DND-41 (cell line): ENCODE results near the gene SLC27A1.

ENCODE experiments used
- ATAC-seq: fragments of 200-7000 bp; cut with Tn5 transposase; 3 replicates; pipeline ENCODE4 v1.9.1; 2021; ENCODE audit warnings: low read depth; ENCODE audit not compliant: insufficient read depth
- DNase-seq: peaks from one replicate; pipeline ENCODE4 v3.0.0-alpha.2; 2020
- H2AFZ ChIP-seq: 2 replicates; pipeline ENCODE4 v1.6.0; 2012; ENCODE audit warnings: low read depth, low read length
- H3K27ac ChIP-seq: 2 replicates; pipeline ENCODE4 v1.5.1; 2012; ENCODE audit warnings: low read length, inconsistent platforms
- H3K27me3 ChIP-seq: fragments of 200-600 bp; sonication (generic); 2 replicates; pipeline ENCODE4 v1.6.0; 2012; ENCODE audit warnings: low read length, mild to moderate bottlenecking, inconsistent platforms; ENCODE audit not compliant: insufficient read depth, poor library complexity
- H3K36me3 ChIP-seq: 2 replicates; pipeline ENCODE4 v1.5.1; 2012; ENCODE audit warnings: low read length, inconsistent platforms; ENCODE audit not compliant: insufficient read depth
- H3K4me1 ChIP-seq: 2 replicates; pipeline ENCODE4 v1.5.1; 2012; ENCODE audit warnings: mild to moderate bottlenecking, low read length; ENCODE audit not compliant: insufficient read depth
- H3K4me2 ChIP-seq: 2 replicates; pipeline ENCODE4 v1.6.0; 2012; ENCODE audit warnings: mild to moderate bottlenecking, moderate library complexity, low read length, inconsistent platforms; ENCODE audit not compliant: insufficient read depth
- H3K4me3 ChIP-seq, 2 experiments: fragments of 200-600 bp in 1 of 2; shearing (Covaris generic) in 1 of 2; 2 replicates each; pipeline ENCODE4 v1.5.1; 2012 to 2016; ENCODE audit warnings: inconsistent platforms in 2 of 2, low read length in 2 of 2, mild to moderate bottlenecking in 2 of 2, low read depth in 1 of 2, moderate library complexity in 1 of 2
- H3K79me2 ChIP-seq: 2 replicates; pipeline ENCODE4 v1.6.0; 2012; ENCODE audit warnings: low read length, inconsistent platforms; ENCODE audit not compliant: insufficient read depth
- H3K9ac ChIP-seq: 2 replicates; pipeline ENCODE4 v1.6.0; 2012; ENCODE audit warnings: low read depth, mild to moderate bottlenecking, inconsistent platforms, low read length, moderate library complexity
- H3K9me3 ChIP-seq: 2 replicates; pipeline ENCODE4 v1.5.1; 2012; ENCODE audit warnings: low read length, moderate library complexity, mild to moderate bottlenecking, inconsistent platforms; ENCODE audit not compliant: insufficient read depth, severe bottlenecking
- H4K20me1 ChIP-seq: 2 replicates; pipeline ENCODE4 v1.6.0; 2012; ENCODE audit warnings: low read length; ENCODE audit not compliant: insufficient read depth
- EZH2 ChIP-seq: IDR thresholded peaks from 3 replicates; pipeline ENCODE4 v1.6.1; 2012; ENCODE audit warnings: borderline replicate concordance, low read depth, mild to moderate bottlenecking, moderate library complexity, low read length, inconsistent platforms; ENCODE audit not compliant: severe bottlenecking
- TF ChIP-seq, protein P1 (sequence below): IDR thresholded peaks from 2 replicates; pipeline ENCODE4 v1.5.1; 2012; ENCODE audit warnings: borderline replicate concordance, low read length, moderate library complexity, mild to moderate bottlenecking; ENCODE audit not compliant: poor library complexity, severe bottlenecking; ENCODE audit errors: extremely low read depth

Gene SLC27A1

DNA sequence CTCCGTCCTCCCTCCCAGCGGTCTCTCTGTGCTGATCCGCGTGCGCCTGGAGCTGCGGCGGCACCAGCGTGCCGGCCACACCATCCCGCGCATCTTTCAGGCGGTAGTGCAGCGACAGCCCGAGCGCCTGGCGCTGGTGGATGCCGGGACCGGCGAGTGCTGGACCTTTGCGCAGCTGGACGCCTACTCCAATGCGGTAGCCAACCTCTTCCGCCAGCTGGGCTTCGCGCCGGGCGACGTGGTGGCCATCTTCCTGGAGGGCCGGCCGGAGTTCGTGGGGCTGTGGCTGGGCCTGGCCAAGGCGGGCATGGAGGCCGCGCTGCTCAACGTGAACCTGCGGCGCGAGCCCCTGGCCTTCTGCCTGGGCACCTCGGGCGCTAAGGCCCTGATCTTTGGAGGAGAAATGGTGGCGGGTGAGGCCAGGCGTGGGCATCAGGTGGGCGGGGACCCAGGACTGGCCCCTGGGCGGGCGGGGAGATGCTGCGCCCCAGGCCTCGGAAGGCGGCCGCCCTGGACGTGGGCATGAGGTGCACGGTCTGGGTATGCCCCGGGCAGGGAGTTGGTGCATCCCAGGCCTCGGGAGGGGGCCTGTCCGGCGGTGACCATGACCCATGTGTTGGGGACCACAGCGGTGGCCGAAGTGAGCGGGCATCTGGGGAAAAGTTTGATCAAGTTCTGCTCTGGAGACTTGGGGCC is 16.4 kb downstream of the SLC27A1 start:
- ATAC-seq (no peak), DNase-seq (no peak)
- H2AFZ ChIP-seq, result no peak overlapping the region
- peaks cover 4% of the 10 kb centered on the region; the same call in 1 of the 2 replicates for H3K36me3 ChIP-seq
- no peaks in the 10 kb centered on the region for H3K27me3 ChIP-seq
- H3K4me3 ChIP-seq, result no peak overlapping the region
- no peaks in the 10 kb centered on the region for H3K79me2 ChIP-seq
- no peak overlapping the region for H3K4me2 ChIP-seq
- no peaks in the 10 kb centered on the region for H3K4me1 ChIP-seq
- no peak overlapping the region for H3K27ac ChIP-seq
- H4K20me1 ChIP-seq, result peaks cover 4% of the 10 kb centered on the region; the same call in 1 of the 2 replicates
- H3K9me3 ChIP-seq, result no peaks in the 10 kb centered on the region
- no peak overlapping the region for H3K9ac ChIP-seq
- TF ChIP-seq EZH2, result no peak
- TF ChIP-seq, protein P1, sequence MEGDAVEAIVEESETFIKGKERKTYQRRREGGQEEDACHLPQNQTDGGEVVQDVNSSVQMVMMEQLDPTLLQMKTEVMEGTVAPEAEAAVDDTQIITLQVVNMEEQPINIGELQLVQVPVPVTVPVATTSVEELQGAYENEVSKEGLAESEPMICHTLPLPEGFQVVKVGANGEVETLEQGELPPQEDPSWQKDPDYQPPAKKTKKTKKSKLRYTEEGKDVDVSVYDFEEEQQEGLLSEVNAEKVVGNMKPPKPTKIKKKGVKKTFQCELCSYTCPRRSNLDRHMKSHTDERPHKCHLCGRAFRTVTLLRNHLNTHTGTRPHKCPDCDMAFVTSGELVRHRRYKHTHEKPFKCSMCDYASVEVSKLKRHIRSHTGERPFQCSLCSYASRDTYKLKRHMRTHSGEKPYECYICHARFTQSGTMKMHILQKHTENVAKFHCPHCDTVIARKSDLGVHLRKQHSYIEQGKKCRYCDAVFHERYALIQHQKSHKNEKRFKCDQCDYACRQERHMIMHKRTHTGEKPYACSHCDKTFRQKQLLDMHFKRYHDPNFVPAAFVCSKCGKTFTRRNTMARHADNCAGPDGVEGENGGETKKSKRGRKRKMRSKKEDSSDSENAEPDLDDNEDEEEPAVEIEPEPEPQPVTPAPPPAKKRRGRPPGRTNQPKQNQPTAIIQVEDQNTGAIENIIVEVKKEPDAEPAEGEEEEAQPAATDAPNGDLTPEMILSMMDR, result no peak

DNA sequence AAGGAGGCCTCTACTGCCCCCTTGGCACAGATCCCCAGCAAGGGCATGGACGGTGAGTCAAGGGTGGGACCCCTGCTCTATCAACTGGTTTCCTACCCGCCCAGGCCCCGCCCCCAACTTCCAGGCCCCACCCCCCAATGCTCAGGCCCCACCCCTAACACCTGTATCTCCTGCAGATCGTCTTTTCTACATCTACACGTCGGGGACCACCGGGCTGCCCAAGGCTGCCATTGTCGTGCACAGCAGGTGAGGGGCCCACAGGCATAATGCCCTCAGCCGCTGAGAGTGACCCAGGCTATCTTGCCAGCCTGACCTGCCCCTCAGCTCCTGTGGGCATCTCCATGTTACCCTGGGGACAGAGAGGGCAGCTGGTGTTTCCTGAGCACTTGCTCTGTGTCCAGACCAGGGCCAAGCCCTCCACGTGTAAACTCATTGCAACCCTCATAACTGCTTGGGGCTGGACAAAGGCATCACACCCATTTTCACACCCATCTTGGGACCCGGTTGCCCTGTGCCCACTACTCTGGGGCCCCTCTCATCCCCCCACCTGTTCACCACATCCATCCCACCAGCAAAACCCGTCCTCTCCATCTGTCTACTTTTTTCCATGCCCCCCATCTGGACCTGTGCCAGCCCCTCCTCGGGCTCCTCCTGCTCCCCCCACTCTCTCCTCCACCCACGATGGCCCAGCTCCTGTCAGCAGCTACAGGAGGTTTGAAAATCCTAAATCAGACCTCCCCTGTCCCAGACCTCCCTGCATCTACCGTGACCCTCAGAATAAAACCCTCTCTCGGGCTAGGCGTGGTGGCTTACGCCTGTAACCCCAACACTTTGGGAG is 17.2 kb downstream of the SLC27A1 start:
- Histone ChIP-seq H4K20me1 (peaks cover 4% of the 10 kb centered on the region; the same call in 1 of the 2 replicates), H3K4me1 (no peaks in the 10 kb centered on the region), H3K9ac (no peak overlapping the region), H3K79me2 (no peaks in the 10 kb centered on the region), H3K36me3 (peaks cover 4% of the 10 kb centered on the region; the same call in 1 of the 2 replicates), H2AFZ (no peak overlapping the region), H3K9me3 (no peaks in the 10 kb centered on the region), H3K27ac (no peak overlapping the region), H3K4me2 (no peak overlapping the region), H3K4me3 (no peak overlapping the region), H3K27me3 (no peaks in the 10 kb centered on the region)
- TF ChIP-seq, protein P1, result no peak
- TF ChIP-seq EZH2, result no peak
- ATAC-seq (no peak), DNase-seq (no peak)

DNA sequence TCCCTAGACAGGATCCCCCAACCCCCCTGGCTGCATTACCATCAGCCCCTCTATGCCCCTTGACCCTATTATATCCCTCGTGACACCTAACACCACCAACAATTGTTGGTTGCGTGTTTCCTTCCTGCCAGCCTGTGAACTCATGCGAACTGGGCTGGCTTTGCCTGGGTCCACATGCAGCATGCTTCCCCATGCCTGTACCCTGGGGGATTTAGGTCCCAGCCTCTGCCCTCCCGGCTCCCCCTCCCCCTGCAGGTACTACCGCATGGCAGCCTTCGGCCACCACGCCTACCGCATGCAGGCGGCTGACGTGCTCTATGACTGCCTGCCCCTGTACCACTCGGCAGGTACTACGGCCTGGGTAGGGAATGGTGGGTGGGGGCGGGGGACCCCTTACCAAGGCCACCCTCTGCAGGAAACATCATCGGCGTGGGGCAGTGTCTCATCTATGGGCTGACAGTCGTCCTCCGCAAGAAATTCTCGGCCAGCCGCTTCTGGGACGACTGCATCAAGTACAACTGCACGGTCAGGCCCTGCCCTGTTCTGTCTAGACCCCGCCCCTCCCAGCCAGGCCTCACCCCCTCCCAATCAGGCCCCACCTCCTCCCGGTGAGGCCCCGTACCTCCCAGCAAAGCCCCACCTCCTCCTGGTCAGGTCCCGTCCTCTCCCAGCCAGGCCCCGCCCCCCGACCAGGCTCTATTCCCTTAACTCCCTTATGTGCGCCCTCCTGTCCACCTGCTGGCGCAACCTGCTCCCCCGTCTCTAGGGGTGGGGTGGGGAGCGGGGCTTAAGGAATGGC is 18.5 kb downstream of the SLC27A1 start:
- Histone ChIP-seq H3K79me2 (no peaks in the 10 kb centered on the region), H3K9me3 (no peaks in the 10 kb centered on the region), H3K4me2 (no peak overlapping the region), H3K27me3 (no peaks in the 10 kb centered on the region), H3K36me3 (peaks cover 4% of the 10 kb centered on the region; the same call in 1 of the 2 replicates), H2AFZ (no peak overlapping the region), H3K27ac (no peak overlapping the region), H3K9ac (no peak overlapping the region), H3K4me3 (no peak overlapping the region), H4K20me1 (peaks cover 4% of the 10 kb centered on the region; the same call in 1 of the 2 replicates), H3K4me1 (no peaks in the 10 kb centered on the region)
- ATAC-seq (peak; percentile 70), DNase-seq (peak; percentile 59)
- TF ChIP-seq, protein P1, result peak; percentile 28
- TF ChIP-seq EZH2, result no peak
